ENCODE measurements around the gene CELA3B.
A peak's percentile ranks its signal among the peaks of the same experiment; 100 is the strongest.
"Not testable (repeated sequence)": the region's sequence is repeated elsewhere in the genome, so short reads cannot be mapped to it uniquely, and the experiment has no call there.

The CELA3B gene

DNA sequence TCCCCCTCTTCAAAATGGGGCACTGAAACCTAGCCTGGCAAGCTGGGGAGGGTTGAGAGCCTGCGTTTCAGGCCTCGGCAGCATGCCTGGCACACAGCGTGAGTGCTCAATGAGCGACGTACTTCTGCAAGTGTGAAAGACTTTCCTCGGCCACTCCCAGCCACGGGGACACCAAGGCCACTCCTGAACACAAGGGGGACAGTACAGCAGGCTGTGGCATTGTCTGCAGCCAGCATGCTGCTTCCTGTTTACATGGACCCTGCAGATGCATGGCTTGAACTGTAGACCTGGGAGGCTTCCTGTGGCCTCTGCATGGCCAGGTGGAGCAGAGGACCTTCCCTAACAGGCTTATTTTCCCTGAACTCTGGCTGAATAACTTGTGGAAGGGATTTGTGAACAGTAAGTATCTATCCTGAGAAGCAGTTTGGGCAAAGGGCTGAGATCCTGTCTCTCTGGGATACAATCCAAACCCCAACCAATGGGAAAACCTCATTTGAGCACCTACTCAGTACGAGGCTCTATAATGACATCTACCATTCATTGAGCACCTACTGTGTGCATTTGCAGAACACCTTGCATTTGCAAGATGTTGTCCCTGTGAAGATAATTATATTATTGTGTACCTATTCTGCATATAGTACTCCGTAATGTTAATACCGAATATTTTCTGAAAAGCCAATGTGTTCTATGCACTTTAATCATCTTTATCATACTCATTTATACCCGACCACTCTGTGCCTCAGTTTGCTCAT, 29.8 kb upstream of the CELA3B start:
- DNase-seq, result no peak

- no peak for DNase-seq
These were observed 26.1 kb upstream of the CELA3B start for GRCh38 chr1:21950734-21951133.

- no peak for DNase-seq
These were observed 25.5 kb upstream of the CELA3B start for GRCh38 chr1:21951226-21951870.

- DNase-seq, result no peak
These were observed 23.9 kb upstream of the CELA3B start for GRCh38 chr1:21952786-21953520.

DNA sequence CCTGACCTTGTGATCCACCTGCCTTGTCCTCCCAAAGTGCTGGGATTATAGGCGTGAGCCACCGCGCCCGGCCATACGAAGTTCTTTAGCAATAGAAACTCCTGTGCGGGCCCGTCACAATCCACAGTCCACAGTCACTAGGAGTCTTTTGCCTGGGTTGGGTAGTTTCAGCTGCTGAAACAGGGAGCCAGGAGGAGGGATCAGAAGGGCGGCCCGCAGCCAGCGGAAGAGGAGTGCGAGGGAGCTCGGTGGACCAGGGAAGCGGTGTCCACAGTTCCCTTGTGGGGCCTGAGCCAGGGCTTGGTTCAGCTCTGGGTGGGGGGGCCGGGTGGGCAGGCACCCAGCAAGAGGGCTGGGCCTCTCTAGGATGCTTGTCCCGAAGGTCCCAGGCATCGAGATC, 21.8 kb upstream of the CELA3B start:
- no peak for DNase-seq

DNA sequence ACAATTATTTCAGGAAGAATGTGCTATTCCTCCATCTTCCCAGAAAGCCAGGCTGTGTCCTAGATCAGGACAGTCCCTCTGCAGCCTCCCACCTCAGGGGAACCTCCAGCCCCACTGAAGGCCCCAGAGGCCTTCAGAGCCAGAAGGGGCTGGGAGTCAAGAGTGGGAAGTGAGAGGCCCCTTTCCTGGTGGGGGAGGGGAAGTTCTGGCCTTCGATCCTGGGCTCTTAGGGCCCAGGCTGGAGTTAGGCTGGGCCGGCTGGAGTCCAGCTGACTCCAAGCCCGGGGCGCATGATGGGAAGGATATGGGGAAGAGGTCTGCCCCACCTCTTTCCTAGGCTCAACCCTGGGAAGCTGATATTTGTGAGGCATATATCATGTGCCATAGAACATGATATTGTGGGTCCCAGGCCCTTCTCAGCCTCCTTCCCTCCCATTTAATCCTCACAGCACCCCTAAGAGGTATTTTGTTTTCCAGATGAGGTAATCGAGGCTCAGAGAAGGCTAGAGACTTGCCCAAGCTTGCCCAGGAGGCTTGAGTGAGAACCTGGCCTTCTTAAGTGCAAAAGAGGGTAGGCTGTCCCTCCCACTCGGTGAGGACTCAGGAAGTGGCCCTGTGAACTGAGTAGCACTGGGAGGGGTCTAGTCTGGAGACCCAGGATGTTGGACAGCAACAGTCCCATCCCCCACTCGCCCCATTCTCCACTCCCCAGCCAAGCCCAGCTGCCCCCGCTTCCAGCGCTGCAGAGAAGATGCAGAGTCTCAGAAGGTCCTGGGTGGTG, 21.1 kb upstream of the CELA3B start:
- no peak for DNase-seq

DNA sequence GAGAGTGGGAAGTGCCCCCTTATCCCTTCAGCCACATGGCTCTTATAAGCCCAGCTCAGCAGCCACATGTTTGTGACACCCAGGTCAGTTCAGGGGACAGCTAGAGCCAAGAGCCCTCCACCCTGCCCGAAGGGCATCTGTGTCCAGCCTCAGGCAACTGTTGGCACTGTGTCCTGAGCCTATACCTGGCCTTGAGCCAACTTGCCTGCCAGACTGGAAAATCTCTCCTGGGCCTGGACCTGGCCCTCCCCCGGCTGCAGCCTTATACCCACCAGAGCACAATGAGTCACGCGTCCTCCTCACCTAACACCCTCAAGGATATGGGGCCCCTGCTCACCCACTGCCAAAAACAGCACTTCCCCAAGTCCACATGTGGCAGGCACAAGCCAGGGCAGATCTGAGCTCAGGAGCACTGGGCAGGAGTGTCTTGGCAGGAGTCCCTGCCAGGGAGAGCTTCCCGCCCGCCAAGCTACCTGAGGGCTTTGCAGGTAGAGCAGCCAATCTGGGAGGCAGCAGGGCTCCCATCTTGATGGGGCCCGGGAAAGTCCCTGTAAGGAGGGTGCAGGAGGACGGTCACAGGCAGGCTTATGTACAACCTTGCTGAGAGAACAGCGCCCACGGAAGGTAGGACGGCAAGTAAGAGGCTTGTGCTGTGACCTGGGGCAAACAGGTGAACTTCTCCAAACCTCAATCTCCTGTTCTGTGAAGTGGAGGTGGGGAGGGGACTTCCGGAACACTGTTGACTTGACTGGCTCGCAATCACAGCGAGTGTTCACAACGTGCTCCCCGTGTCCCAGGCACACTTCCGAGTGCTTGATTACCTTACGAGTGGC, 19.9 kb upstream of the CELA3B start:
- peak; percentile 80 for DNase-seq

DNA sequence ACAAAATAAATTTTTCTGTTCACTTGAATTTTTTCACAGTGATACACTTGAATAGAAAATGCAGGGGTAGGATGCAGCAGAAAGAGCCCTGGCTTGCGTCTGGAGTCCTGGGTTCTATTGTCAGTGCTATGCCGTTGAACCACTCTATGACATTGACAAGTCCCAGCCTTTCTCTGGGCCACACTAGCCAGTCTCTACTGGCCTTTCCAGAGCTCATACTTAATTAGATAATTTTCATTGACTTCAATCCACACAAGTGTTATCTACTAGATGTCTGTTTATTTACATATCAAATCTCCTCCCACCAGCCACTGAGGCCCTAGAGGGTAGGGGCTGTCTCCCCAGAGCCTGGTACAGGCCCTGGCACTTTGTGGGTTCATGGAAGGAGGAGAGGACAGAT, 15.5 kb upstream of the CELA3B start:
- DNase-seq, result no peak

DNA sequence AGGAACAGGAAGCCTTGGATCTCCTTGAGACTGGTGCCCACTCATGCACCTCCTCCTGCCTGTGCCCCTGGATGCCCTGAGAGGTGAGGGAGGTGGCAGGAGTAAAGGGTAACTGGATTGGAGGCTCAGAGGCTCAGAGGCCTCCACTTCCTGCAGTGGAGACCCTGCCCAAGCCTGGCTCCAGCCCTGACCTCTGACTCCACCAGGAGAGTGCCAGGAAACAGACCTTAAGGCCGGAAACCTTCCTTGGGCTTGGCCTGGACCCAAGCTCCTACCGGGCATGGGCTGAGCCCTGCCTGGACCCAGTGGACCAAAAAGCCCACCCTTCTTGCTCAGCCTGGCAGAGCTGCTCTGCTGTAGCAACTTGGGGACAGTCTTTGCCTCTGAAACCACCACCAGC, 15.0 kb upstream of the CELA3B start:
- DNase-seq, result no peak

GRCh38 chr1:21963477-21964217, 13.2 kb upstream of the CELA3B start:
- peak; percentile 95 for DNase-seq

DNA sequence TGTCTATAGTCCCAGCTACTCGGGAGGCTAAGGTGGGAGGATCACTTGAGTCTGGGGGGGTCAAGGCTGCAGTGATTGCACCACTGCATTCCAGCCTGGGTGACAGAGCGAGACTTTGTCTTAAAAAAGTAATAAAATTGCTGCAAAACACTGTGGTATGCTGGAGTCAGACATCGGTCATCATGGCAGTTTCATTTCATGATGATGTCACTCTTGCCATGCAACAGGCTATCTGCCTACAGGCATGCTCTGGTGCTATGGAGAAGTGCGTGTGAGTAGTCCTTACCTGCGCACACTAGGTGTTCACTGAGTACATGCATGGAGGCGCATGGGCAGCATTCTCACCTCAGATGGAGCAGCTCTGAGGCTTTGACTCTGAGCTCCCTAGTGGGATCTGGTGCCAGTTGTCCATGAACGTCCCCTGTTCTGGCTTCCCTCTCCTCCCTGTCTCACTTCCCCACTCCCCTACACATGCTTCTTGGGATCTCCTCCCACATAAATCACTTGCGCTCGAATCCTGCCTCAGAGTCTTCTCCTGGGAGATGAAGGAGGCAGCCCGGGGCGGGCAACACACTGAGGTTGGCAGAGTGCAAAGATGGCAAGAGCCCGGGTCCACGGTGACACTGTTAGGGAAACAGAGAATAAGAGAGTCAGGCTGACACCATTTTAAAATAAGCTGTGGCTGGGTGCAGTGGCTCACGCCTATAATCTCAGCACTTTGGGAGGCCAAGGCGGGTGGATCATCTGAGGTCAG, 10.4 kb upstream of the CELA3B start:
- DNase-seq, result no peak

DNA sequence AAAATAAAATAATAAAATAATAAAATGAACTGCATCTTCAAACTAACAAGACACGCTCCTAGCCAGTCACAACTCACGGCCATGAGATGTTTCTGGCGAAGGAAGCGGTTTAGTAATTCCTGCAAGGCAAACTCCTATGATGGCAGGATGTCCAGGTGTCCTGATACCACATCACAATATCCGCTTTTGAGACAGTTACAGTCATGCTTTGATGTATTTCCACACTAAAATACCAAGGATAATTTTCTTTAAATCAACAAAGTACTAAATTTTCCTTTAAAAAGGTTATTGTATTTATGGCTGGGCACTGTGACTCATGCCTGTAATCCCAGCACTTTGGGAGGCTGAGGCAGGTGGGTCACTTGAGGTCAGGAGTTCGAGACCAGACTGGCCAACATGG, 9.6 kb upstream of the CELA3B start:
- not testable (repeated sequence) for DNase-seq

DNA sequence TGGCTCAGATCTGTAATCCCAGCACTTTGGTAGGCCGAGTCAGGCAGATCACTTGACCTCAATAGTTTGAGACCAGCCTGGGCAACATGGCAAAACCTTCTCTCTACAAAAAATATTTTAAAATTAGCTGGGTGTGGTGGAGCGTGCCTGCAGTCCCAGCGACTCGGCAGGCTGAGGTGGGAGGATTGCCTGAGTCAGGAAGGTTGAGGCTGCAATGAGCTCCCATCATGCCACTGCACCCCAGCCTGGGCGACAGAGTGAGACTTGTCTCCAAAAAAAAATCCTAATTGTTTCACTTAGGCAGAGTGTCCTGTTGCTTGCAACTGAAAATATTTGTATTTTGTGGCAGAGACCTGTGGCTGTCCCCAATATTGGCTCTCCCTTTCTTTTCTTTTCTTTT, 7.8 kb upstream of the CELA3B start:
- DNase-seq, result not testable (repeated sequence)

DNA sequence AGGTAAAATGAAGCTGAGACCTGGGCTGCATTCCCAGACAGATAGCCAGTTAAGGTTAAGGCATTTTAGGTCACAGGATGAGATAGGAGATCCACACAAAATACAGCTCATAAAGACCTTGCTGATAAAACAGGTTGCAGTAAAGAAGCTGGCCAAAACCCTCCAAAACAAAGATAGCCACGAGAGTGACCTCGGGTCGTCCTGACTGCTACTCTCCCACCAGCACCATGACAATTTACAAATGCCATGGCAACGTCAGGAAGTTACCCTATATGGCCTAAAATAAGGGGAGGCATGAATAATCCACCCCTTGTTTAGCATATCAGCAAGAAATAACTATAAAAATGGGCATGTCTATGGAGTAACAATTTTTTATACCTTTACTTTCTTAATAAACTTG, 6.3 kb upstream of the CELA3B start:
- DNase-seq, result not testable (repeated sequence)

DNA sequence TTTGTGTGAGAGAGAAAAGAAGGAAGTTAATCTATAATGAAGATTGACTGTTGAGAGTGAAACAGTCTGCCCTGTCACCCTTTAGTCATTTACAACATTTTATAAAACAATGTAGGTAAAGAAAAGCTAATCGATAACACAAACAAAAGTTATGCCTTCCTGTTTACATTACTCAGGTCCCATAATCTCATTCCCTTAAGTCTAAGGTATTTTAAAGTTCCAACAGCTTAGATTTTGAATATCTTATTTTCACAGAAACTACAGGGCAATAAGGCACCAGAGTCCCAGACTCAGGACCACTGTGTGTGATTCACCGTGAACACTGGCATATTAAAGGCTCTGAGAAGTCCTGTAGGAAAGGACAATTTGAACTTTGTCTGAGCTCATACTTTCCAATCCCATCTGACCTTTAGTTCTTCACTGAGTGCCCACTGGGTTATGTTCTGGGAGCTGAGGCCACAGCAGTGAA, 3.8 kb upstream of the CELA3B start:
- DNase-seq, result not testable (repeated sequence)

GRCh38 chr1:21973948-21974347, 2.9 kb upstream of the CELA3B start:
- not testable (repeated sequence) for DNase-seq

DNA sequence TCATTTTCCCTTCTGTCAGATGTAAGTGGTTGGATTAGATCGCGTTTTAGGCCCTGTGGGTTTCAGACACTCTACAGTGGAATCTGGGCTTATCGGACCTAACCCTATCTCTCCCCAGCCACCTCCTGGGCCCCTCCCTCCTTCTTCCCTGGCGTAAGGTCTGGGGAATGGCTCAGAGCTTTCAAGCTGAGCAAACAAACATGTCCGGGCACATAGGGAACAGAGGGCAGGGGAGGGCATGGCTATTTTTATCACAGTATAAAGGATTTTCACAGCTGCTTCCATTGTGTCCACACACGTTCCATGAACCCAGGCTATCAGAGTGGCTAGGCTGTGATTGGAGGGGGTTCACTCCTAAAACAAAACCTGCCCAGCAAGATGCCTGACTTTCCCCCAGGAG, 2.1 kb upstream of the CELA3B start:
- DNase-seq, result not testable (repeated sequence)

- DNase-seq, result not testable (repeated sequence)
These were observed 1.5 kb upstream of the CELA3B start for GRCh38 chr1:21975296-21975695.

GRCh38 chr1:21978209-21978608, 1.4 kb downstream of the CELA3B start:
- DNase-seq, result not testable (repeated sequence)

GRCh38 chr1:21980515-21981220, 3.8 kb downstream of the CELA3B start:
- not testable (repeated sequence) for DNase-seq
